Right lobe of liver (tissue), 4 donors: ENCODE results near the gene PLIN4.

Experiments used
- CTCF ChIP-seq, 4 donors: fragments of 200-600 bp in 3 of 4; fragments of 450-650 bp in 1 of 4; IDR thresholded peaks; one replicate each; pipeline versions ENCODE4 v1.5.1 to v1.8.0; 2016 to 2022; ENCODE audit warnings: antibody characterized with exemption in 4 of 4, mild to moderate bottlenecking in 2 of 4
- POLR2A ChIP-seq: fragments of 450-650 bp; IDR thresholded peaks from one replicate; pipeline ENCODE4 v1.6.1; 2017; ENCODE audit warnings: antibody characterized with exemption, mild to moderate bottlenecking
- donor health status: DM: no; HTN: no; CAD: no.
- donor health status: DM: no; HTN: no; CAD: no.
- donor health status: DM: no; HTN: yes; CAD: no.

- TF ChIP-seq CTCF (IDR thresholded peaks at IDR 0.05) (no peak), POLR2A (peak; percentile 100)
These were observed 21.7 kb upstream of the PLIN4 start, which contains the start of gene LRG1 for GRCh38 chr19:4539693-4540581.
